A673 (cell line): Measurements from ENCODE around the gene AGMAT.

Experiments used
- CTCF ChIP-seq: fragments of 300-800, 200-600 bp; sonication (generic); conservative IDR thresholded peaks from 2 replicates; pipeline ENCODE4 v1.5.1; 2017; ENCODE audit warnings: low read depth, mild to moderate bottlenecking, antibody characterized with exemption, low read length, moderate library complexity, mixed read lengths
- EZH2 ChIP-seq: fragments of 200-600 bp; sonication (generic); IDR thresholded peaks from 2 replicates; pipeline ENCODE4 v1.6.1; 2017; ENCODE audit warnings: borderline replicate concordance, low read depth, mild to moderate bottlenecking, mixed read lengths, antibody characterized with exemption, low read length; ENCODE audit not compliant: poor library complexity, severe bottlenecking

- TF ChIP-seq CTCF: no peak
- TF ChIP-seq EZH2: no peak
These were observed 5.2 kb downstream of the AGMAT start for GRCh38 chr1:15579683-15580047.
